Effector memory CD4-positive, alpha-beta T cell (primary cell): ENCODE measurements around the gene PXDC1.

Source experiments
- DNase-seq, 3 donors: peaks; one replicate each; pipeline ENCODE4 v3.0.0-alpha.2; 2020
- H3K27ac ChIP-seq: 2 replicates; pipeline ENCODE4 v1.7.0; 2013; ENCODE audit warnings: mild to moderate bottlenecking, low read length, moderate library complexity; ENCODE audit not compliant: insufficient read depth, poor library complexity, severe bottlenecking
- H3K27me3 ChIP-seq: replicated peaks from 2 replicates; pipeline ENCODE4 v1.7.0; 2013; ENCODE audit warnings: mild to moderate bottlenecking, low read length; ENCODE audit not compliant: insufficient read depth, control insufficient read depth, poor library complexity, severe bottlenecking
- H3K36me3 ChIP-seq: 2 replicates; pipeline ENCODE4 v1.7.0; 2013; ENCODE audit warnings: mild to moderate bottlenecking, low read length, moderate library complexity; ENCODE audit not compliant: control insufficient read depth, insufficient read depth
- H3K4me1 ChIP-seq: 2 replicates; pipeline ENCODE4 v1.7.0; 2013; ENCODE audit warnings: low read length, mild to moderate bottlenecking; ENCODE audit not compliant: control insufficient read depth, insufficient read depth, poor library complexity, severe bottlenecking
- H3K4me3 ChIP-seq: 2 replicates; pipeline ENCODE4 v1.7.0; 2013; ENCODE audit warnings: low read length, low read depth, mild to moderate bottlenecking; ENCODE audit not compliant: insufficient read depth, poor library complexity, severe bottlenecking
- H3K9me3 ChIP-seq: 2 replicates; pipeline ENCODE4 v1.7.0; 2013; ENCODE audit warnings: mild to moderate bottlenecking, low read length, moderate library complexity; ENCODE audit not compliant: control insufficient read depth

Gene PXDC1

GRCh38 chr6:3712827-3713665, 38.5 kb downstream of the PXDC1 start:
- Histone ChIP-seq H3K4me1 (no peaks in the 10 kb centered on the region), H3K9me3 (no peaks in the 10 kb centered on the region), H3K36me3 (no peaks in the 10 kb centered on the region), H3K4me3 (no peak overlapping the region), H3K27ac (no peak overlapping the region), H3K27me3 (no peaks in the 10 kb centered on the region)
- no peak for DNase-seq

GRCh38 chr6:3711776-3712175, 39.7 kb downstream of the PXDC1 start:
- Histone ChIP-seq H3K27me3 (no peaks in the 10 kb centered on the region), H3K4me3 (no peak overlapping the region), H3K36me3 (no peaks in the 10 kb centered on the region), H3K4me1 (no peaks in the 10 kb centered on the region), H3K27ac (no peak overlapping the region), H3K9me3 (no peaks in the 10 kb centered on the region)
- no peak for DNase-seq

- Histone ChIP-seq H3K9me3 (no peaks in the 10 kb centered on the region), H3K4me1 (no peaks in the 10 kb centered on the region), H3K27me3 (no peaks in the 10 kb centered on the region), H3K27ac (no peak overlapping the region), H3K36me3 (no peaks in the 10 kb centered on the region), H3K4me3 (no peak overlapping the region)
- no peak for DNase-seq
Observed at GRCh38 chr6:3710403-3710802, 41.1 kb downstream of the PXDC1 start.

GRCh38 chr6:3708540-3708939, 43.0 kb downstream of the PXDC1 start:
- Histone ChIP-seq H3K36me3 (no peaks in the 10 kb centered on the region), H3K4me3 (no peak overlapping the region), H3K27me3 (no peaks in the 10 kb centered on the region), H3K27ac (no peak overlapping the region), H3K9me3 (no peaks in the 10 kb centered on the region), H3K4me1 (no peaks in the 10 kb centered on the region)
- DNase-seq, result no peak

- H3K4me1 ChIP-seq, result no peaks in the 10 kb centered on the region
- no peak for DNase-seq
- H3K9me3 ChIP-seq, result no peaks in the 10 kb centered on the region
- H3K4me3 ChIP-seq, result no peak overlapping the region
- H3K36me3 ChIP-seq, result no peaks in the 10 kb centered on the region
- H3K27me3 ChIP-seq, result no peaks in the 10 kb centered on the region
- H3K27ac ChIP-seq, result no peak overlapping the region
Observed at GRCh38 chr6:3707751-3708412, 43.6 kb downstream of the PXDC1 start.

- H3K36me3 ChIP-seq, result no peaks in the 10 kb centered on the region
- no peaks in the 10 kb centered on the region for H3K27me3 ChIP-seq
- DNase-seq, result no peak
- H3K4me3 ChIP-seq, result no peak overlapping the region
- no peak overlapping the region for H3K27ac ChIP-seq
- no peaks in the 10 kb centered on the region for H3K4me1 ChIP-seq
- no peaks in the 10 kb centered on the region for H3K9me3 ChIP-seq
Observed at GRCh38 chr6:3707024-3707423, 44.5 kb downstream of the PXDC1 start.

GRCh38 chr6:3706547-3706946, 45.0 kb downstream of the PXDC1 start:
- H3K36me3 ChIP-seq, result no peaks in the 10 kb centered on the region
- H3K4me3 ChIP-seq, result no peak overlapping the region
- no peaks in the 10 kb centered on the region for H3K27me3 ChIP-seq
- H3K9me3 ChIP-seq, result no peaks in the 10 kb centered on the region
- DNase-seq, result no peak
- H3K27ac ChIP-seq, result no peak overlapping the region
- H3K4me1 ChIP-seq, result no peaks in the 10 kb centered on the region

GRCh38 chr6:3701631-3702030, 49.9 kb downstream of the PXDC1 start:
- Histone ChIP-seq H3K4me1 (no peaks in the 10 kb centered on the region), H3K27ac (no peak overlapping the region), H3K36me3 (no peaks in the 10 kb centered on the region), H3K9me3 (no peaks in the 10 kb centered on the region), H3K4me3 (no peak overlapping the region), H3K27me3 (no peaks in the 10 kb centered on the region)
- no peak for DNase-seq

- H3K4me3 ChIP-seq, result no peak overlapping the region
- H3K27me3 ChIP-seq, result no peaks in the 10 kb centered on the region
- H3K9me3 ChIP-seq, result no peaks in the 10 kb centered on the region
- no peak for DNase-seq
- H3K36me3 ChIP-seq, result no peaks in the 10 kb centered on the region
- H3K4me1 ChIP-seq, result no peaks in the 10 kb centered on the region
- H3K27ac ChIP-seq, result no peak overlapping the region
Observed at GRCh38 chr6:3699231-3699630, 52.3 kb downstream of the PXDC1 start.

GRCh38 chr6:3698021-3698420, 53.5 kb downstream of the PXDC1 start:
- no peak for DNase-seq
- Histone ChIP-seq H3K9me3 (no peaks in the 10 kb centered on the region), H3K36me3 (no peaks in the 10 kb centered on the region), H3K27me3 (no peaks in the 10 kb centered on the region), H3K27ac (no peak overlapping the region), H3K4me1 (no peaks in the 10 kb centered on the region), H3K4me3 (no peak overlapping the region)
